ENCODE data around the gene HOXC11.

Gene HOXC11

GRCh38 chr12:53972722-53973235 lies at the start of gene HOXC11:
TSS of gene HOXC11 (plus strand) at chr12:53973126. CDS start at chr12:53973242, 116 bp downstream.
- DNase-seq, result no peak

- no peak for DNase-seq
Observed at GRCh38 chr12:53924521-53925405, 48.2 kb upstream of the HOXC11 start.

- DNase-seq, result no peak
Observed at GRCh38 chr12:53927220-53928029, 45.5 kb upstream of the HOXC11 start.

GRCh38 chr12:53928054-53928835 lies 44.7 kb upstream of the HOXC11 start:
- no peak for DNase-seq

GRCh38 chr12:53929527-53929926 lies 43.4 kb upstream of the HOXC11 start:
- no peak for DNase-seq

- no peak for DNase-seq
Observed at GRCh38 chr12:53930591-53931255, 42.2 kb upstream of the HOXC11 start.

GRCh38 chr12:53931844-53932581 lies 40.9 kb upstream of the HOXC11 start:
- no peak for DNase-seq

GRCh38 chr12:53932915-53933314 lies 40.0 kb upstream of the HOXC11 start:
- DNase-seq, result no peak

GRCh38 chr12:53935383-53936341 lies 37.3 kb upstream of the HOXC11 start:
- DNase-seq, result no peak

GRCh38 chr12:53937099-53937498 lies 35.8 kb upstream of the HOXC11 start:
- no peak for DNase-seq

GRCh38 chr12:53937596-53938325 lies 35.2 kb upstream of the HOXC11 start:
- DNase-seq, result no peak

GRCh38 chr12:53938326-53939140 lies 34.4 kb upstream of the HOXC11 start, which contains the start of gene HOXC13:
TSS of gene HOXC13 (plus strand) at chr12:53938831. CDS start at chr12:53938907, 76 bp downstream.
- DNase-seq, result peak; percentile 98 to 99

GRCh38 chr12:53939141-53940108 lies 33.5 kb upstream of the HOXC11 start:
- no peak for DNase-seq

- DNase-seq, result no peak
Observed at GRCh38 chr12:53940443-53941014, 32.4 kb upstream of the HOXC11 start.

- DNase-seq, result no peak
Observed at GRCh38 chr12:53941187-53941586, 31.7 kb upstream of the HOXC11 start.

- DNase-seq, result no peak
Observed at GRCh38 chr12:53941750-53942149, 31.2 kb upstream of the HOXC11 start.

GRCh38 chr12:53942467-53942997 lies 30.4 kb upstream of the HOXC11 start:
- DNase-seq, result no peak

Data from SW 1271 (cell line).